H9 (cell line): ENCODE data around the gene PEAK3. TPM values are rescaled to one million over a fixed set of nuclear protein-coding genes. Genes with fewer than 3 reads are reported as not detected.

Experiments used
- DNase-seq: peaks from one replicate; pipeline ENCODE4 v3.0.0-alpha.2; 2017
- H2AFZ ChIP-seq: one replicate; pipeline ENCODE4 v1.6.1; 2013; ENCODE audit warnings: mild to moderate bottlenecking, low read length, control low read depth, moderate library complexity
- H2AK5ac ChIP-seq: 2 replicates; pipeline ENCODE4 v1.6.1; 2013; ENCODE audit warnings: low read length, control low read depth, mixed read lengths; ENCODE audit not compliant: insufficient read length
- H2BK120ac ChIP-seq: one replicate; pipeline ENCODE4 v1.6.1; 2013; ENCODE audit warnings: low read depth, mild to moderate bottlenecking, low read length, control low read depth, inconsistent platforms; ENCODE audit not compliant: poor library complexity, severe bottlenecking
- H2BK12ac ChIP-seq: 2 replicates; pipeline ENCODE4 v1.6.1; 2013; ENCODE audit warnings: low read length, control low read depth, mixed read lengths, low read depth; ENCODE audit not compliant: insufficient read length
- H2BK15ac ChIP-seq: 2 replicates; pipeline ENCODE4 v1.6.1; 2013; ENCODE audit warnings: low read depth, low read length, control low read depth
- H2BK20ac ChIP-seq: one replicate; pipeline ENCODE4 v1.6.1; 2013; ENCODE audit warnings: low read depth, mild to moderate bottlenecking, low read length, control low read depth, inconsistent platforms; ENCODE audit not compliant: poor library complexity, severe bottlenecking
- H2BK5ac ChIP-seq: 2 replicates; pipeline ENCODE4 v1.6.1; 2013; ENCODE audit warnings: low read length, control low read depth, mixed read lengths; ENCODE audit not compliant: insufficient read length
- H3K14ac ChIP-seq: 2 replicates; pipeline ENCODE4 v1.6.1; 2013; ENCODE audit warnings: low read length, control low read depth; ENCODE audit not compliant: insufficient read depth
- H3K18ac ChIP-seq: 2 replicates; pipeline ENCODE4 v1.6.1; 2013; ENCODE audit warnings: low read depth, mild to moderate bottlenecking, mixed read lengths, low read length, control low read depth; ENCODE audit not compliant: insufficient read length
- H3K23ac ChIP-seq: 2 replicates; pipeline ENCODE4 v1.6.1; 2013; ENCODE audit warnings: low read length, control low read depth, mixed read lengths, low read depth; ENCODE audit not compliant: insufficient read length
- H3K23me2 ChIP-seq: 2 replicates; pipeline ENCODE4 v1.6.1; 2013; ENCODE audit warnings: low read depth, mild to moderate bottlenecking, mixed read lengths, low read length, control low read depth; ENCODE audit not compliant: insufficient read length, poor library complexity, severe bottlenecking
- H3K27ac ChIP-seq: 2 replicates; pipeline ENCODE4 v1.5.1; 2013; ENCODE audit warnings: low read length, control low read depth, mixed read lengths, low read depth; ENCODE audit not compliant: insufficient read length
- H3K27me3 ChIP-seq: 2 replicates; pipeline ENCODE4 v1.6.1; 2013; ENCODE audit warnings: low read length, control low read depth, inconsistent platforms; ENCODE audit not compliant: insufficient read depth
- H3K4ac ChIP-seq: 2 replicates; pipeline ENCODE4 v1.6.1; 2013; ENCODE audit warnings: low read depth, mild to moderate bottlenecking, control low read depth, inconsistent platforms, low read length, moderate library complexity
- H3K4me1 ChIP-seq: 2 replicates; pipeline ENCODE4 v1.6.1; 2013; ENCODE audit warnings: low read length, control low read depth, inconsistent platforms; ENCODE audit not compliant: insufficient read depth
- H3K4me2 ChIP-seq: 2 replicates; pipeline ENCODE4 v1.6.1; 2013; ENCODE audit warnings: low read length, control low read depth, mixed read lengths; ENCODE audit not compliant: insufficient read length, insufficient read depth
- H3K56ac ChIP-seq: 2 replicates; pipeline ENCODE4 v1.6.1; 2013; ENCODE audit warnings: low read depth, mild to moderate bottlenecking, mixed read lengths, low read length, control low read depth; ENCODE audit not compliant: insufficient read length
- H3K79me1 ChIP-seq: 2 replicates; pipeline ENCODE4 v1.6.1; 2013; ENCODE audit warnings: low read depth, mild to moderate bottlenecking, moderate library complexity, low read length, control low read depth, inconsistent platforms; ENCODE audit not compliant: insufficient read depth, poor library complexity, severe bottlenecking
- H3K79me2 ChIP-seq: 2 replicates; pipeline ENCODE4 v1.6.1; 2013; ENCODE audit warnings: low read length, control low read depth, inconsistent platforms; ENCODE audit not compliant: insufficient read depth
- H3K9ac ChIP-seq: 2 replicates; pipeline ENCODE4 v1.6.1; 2013; ENCODE audit warnings: low read length, control low read depth, mixed read lengths; ENCODE audit not compliant: insufficient read length; ENCODE audit errors: extremely low read depth
- H3K9me3 ChIP-seq: one replicate; pipeline ENCODE4 v1.6.1; 2013; ENCODE audit warnings: low read depth, low read length, inconsistent platforms; ENCODE audit not compliant: control insufficient read depth
- H3T11ph ChIP-seq: one replicate; pipeline ENCODE4 v1.6.1; 2013; ENCODE audit warnings: mild to moderate bottlenecking, low read length, control low read depth, inconsistent platforms
- H4K20me1 ChIP-seq: one replicate; pipeline ENCODE4 v1.6.1; 2013; ENCODE audit not compliant: control insufficient read depth, insufficient read length, insufficient read depth
- H4K5ac ChIP-seq: 2 replicates; pipeline ENCODE4 v1.6.1; 2013; ENCODE audit warnings: low read depth, mild to moderate bottlenecking, mixed read lengths, low read length, control low read depth; ENCODE audit not compliant: insufficient read length
- H4K8ac ChIP-seq: replicated peaks from 2 replicates; pipeline ENCODE4 v1.6.1; 2013; ENCODE audit warnings: low read length, control low read depth, mixed read lengths, low read depth; ENCODE audit not compliant: insufficient read length
- H4K91ac ChIP-seq: 2 replicates; pipeline ENCODE4 v1.6.1; 2013; ENCODE audit warnings: low read depth, mild to moderate bottlenecking, moderate library complexity, mixed read lengths, low read length, control low read depth; ENCODE audit not compliant: insufficient read length
- H3K27ac Mint-ChIP-seq, 3 experiments: 2 replicates in 2 of 3; 3 replicates in 1 of 3; pipeline ENCODE4 v1.8.0; 2020 to 2021; ENCODE audit warnings: mixed read lengths in 3 of 3, mild to moderate bottlenecking in 1 of 3, moderate library complexity in 1 of 3
- H3K27me3 Mint-ChIP-seq: 2 replicates; pipeline ENCODE4 v1.8.0; 2021; ENCODE audit warnings: low read depth, mild to moderate bottlenecking, moderate library complexity, mixed read lengths
- H3K36me3 Mint-ChIP-seq, 3 experiments: 2 replicates in 2 of 3; 3 replicates in 1 of 3; pipeline ENCODE4 v1.8.0; 2020 to 2021; ENCODE audit warnings: low read depth in 3 of 3, mixed read lengths in 3 of 3; ENCODE audit not compliant: insufficient read depth in 1 of 3
- H3K4me1 Mint-ChIP-seq, 2 experiments: 2 replicates each; pipeline ENCODE4 v1.8.0; 2020; ENCODE audit warnings: mixed read lengths in 2 of 2
- H3K4me3 Mint-ChIP-seq, 2 experiments: 2 replicates in 1 of 2; 3 replicates in 1 of 2; pipeline ENCODE4 v1.8.0; 2020 to 2021; ENCODE audit warnings: mild to moderate bottlenecking in 2 of 2, mixed read lengths in 2 of 2, moderate library complexity in 1 of 2
- H3K9me3 Mint-ChIP-seq, 2 experiments: 2 replicates in 1 of 2; 3 replicates in 1 of 2; pipeline ENCODE4 v1.8.0; 2020; ENCODE audit warnings: mild to moderate bottlenecking in 2 of 2, mixed read lengths in 2 of 2, moderate library complexity in 1 of 2
- CTCF ChIP-seq: fragments of 200-600 bp; sonication (generic); conservative IDR thresholded peaks from 3 replicates; pipeline ENCODE4 v1.8.0; 2021; ENCODE audit warnings: antibody characterized with exemption, mild to moderate bottlenecking
- WGBS: extraction: QIAGEN DNeasy Blood & Tissue Kit; methylation state at CpG from one replicate; pipeline ENCODE4 v1.1.7; 2013; ENCODE audit warnings: missing lambda C conversion rate, low lambda C conversion rate, mixed read lengths; ENCODE audit not compliant: insufficient read length; ENCODE audit errors: extremely low coverage; 5-methylcytosine and 5-hydroxymethylcytosine counted together
- total RNA-seq: library from RNA; stranded (reverse); gene quantifications from 2 replicates; pipeline ENCODE4 v1.2.1, GENCODE V29; 2021

Gene PEAK3
- total RNA-seq, 1 experiment from 2014 or later = not detected

- no peaks in the 10 kb centered on the region for H3K9me3 ChIP-seq
- H2BK5ac ChIP-seq = no peak overlapping the region
- H3K4me1 Mint-ChIP-seq = peaks cover 4% of the 10 kb centered on the region in 2 experiments
- no peaks in the 10 kb centered on the region for H3K79me2 ChIP-seq
- H3K27me3 ChIP-seq = no peaks in the 10 kb centered on the region; the same call in 1 of the 2 replicates
- H4K5ac ChIP-seq = no peak overlapping the region
- H3K4ac ChIP-seq = no peak overlapping the region
- no peak for DNase-seq
- no peaks in the 10 kb centered on the region for H3K79me1 ChIP-seq
- H2BK12ac ChIP-seq = no peak overlapping the region
- H3K18ac ChIP-seq = no peak overlapping the region
- H2BK20ac ChIP-seq = no peak overlapping the region
- no peak for TF ChIP-seq CTCF
- WGBS = no CpG with 5 or more reads among the region's 74 CpGs
- H2AK5ac ChIP-seq = no peak overlapping the region
- H3T11ph ChIP-seq = no peak overlapping the region
- H3K56ac ChIP-seq = no peak overlapping the region
- no peak overlapping the region for H3K9ac ChIP-seq
- H3K9me3 Mint-ChIP-seq = no peaks in the 10 kb centered on the region
- no peak overlapping the region for H3K27ac Mint-ChIP-seq
- H3K23me2 ChIP-seq = peaks cover 10% of the 10 kb centered on the region
- no peak overlapping the region for H3K23ac ChIP-seq
- no peaks in the 10 kb centered on the region for H3K4me1 ChIP-seq
- H4K20me1 ChIP-seq = no peaks in the 10 kb centered on the region
- H3K14ac ChIP-seq = no peak overlapping the region
- H2AFZ ChIP-seq = no peak overlapping the region
- H3K4me2 ChIP-seq = peak overlapping the region; percentile 58
- H3K27me3 Mint-ChIP-seq = peaks cover 11% of the 10 kb centered on the region
- no peak overlapping the region for H3K27ac ChIP-seq
- peaks cover 0 to 4% (median 0%) of the 10 kb centered on the region in 3 experiments; a peak in 3 of 7 replicates for H3K36me3 Mint-ChIP-seq
- H3K4me3 Mint-ChIP-seq = no peak overlapping the region
- no peak overlapping the region for H2BK120ac ChIP-seq
- no peak overlapping the region; the same call in 1 of the 2 replicates for H2BK15ac ChIP-seq
- no peak overlapping the region for H4K8ac ChIP-seq
- H4K91ac ChIP-seq = no peak overlapping the region
Observed at GRCh38 chr19:2252055-2252796, 29.7 kb downstream of the PEAK3 start.
